Smooth muscle cell of the brain vasculature (primary cell): ENCODE data around the gene CCDC194.
A peak's percentile ranks its signal among the peaks of the same experiment; 100 is the strongest.

Experiments
- DNase-seq: peaks from one replicate; pipeline ENCODE4 v3.0.0-alpha.2; 2012; ENCODE audit warnings: low read depth, low spot score

CCDC194 gene

GRCh38 chr19:17406046-17406886 is 12.3 kb upstream of the CCDC194 start:
- peak; percentile 45 for DNase-seq

DNA sequence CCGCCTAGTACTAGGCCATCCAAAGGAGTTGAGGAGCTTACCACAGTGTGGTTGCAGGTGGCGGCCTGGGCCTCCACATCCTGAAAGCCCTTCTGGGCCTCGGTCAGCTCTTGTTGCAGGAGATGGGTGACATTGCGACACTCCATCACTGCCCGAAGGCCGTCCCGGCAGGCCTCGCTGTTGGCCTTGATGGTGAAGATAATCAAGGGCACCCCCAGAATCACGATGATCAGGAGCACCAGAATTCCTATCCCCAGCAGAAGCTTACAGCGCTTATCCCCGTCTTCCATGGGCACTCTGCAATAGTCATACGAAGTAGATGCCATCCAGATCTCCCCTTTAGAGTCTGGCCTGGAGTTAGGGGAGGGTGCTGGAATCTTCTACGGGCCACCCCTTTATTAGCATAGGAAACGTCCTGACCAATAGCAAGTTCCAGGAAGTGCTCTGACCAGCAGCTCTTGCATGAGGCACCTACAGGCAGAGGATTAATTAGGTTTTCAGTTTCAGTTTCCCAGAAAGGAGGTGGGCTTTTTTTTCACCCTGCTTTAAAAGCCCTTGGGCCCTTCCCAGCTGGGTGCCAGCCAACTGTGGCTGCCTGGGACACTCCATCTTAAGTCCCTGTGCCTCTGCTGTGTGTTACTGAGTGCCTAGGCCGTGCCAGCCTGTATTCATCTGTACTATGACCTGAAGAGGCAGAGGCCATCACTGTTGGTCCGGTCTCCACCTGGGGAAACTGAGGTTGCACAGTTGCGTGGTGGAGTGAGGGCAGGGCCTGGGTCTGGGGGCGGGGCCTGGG is 11.5 kb upstream of the CCDC194 start, which contains the start of gene BST2:
TSS of gene BST2 (minus strand) at position 381 of the 796 bp plus-strand sequence. CDS start at position 326, 55 bp downstream.
- no peak for DNase-seq

DNA sequence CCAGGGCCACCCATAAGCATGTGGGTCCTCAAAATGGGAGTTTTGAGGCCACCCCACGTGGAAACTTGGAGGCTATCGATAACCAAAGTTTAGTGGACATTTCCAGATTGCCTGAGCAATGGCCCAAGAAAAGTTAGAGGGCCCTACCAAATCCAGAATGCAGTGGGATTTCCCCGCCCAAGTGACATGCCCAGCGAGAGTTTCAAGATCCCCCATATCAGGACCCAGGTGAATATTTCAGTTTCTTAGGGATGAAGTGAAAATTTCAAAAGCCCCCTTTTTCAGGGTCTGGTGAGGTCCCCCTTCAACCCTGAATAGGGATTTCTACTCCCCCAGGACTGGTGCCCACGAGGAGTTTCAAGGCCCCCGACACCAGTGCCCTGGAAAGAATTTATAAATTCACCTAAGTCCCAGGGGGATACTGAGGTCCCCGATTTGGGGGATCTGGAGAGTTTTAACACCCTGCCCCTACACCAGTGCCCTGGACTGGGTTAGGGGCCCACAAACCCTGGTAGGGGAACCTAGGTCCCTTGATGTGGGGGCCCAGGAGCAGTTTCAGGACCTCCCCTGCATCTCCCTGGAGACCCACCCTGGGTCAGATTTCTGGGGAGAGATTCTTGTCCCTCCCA is 10.7 kb upstream of the CCDC194 start:
- no peak for DNase-seq

DNA sequence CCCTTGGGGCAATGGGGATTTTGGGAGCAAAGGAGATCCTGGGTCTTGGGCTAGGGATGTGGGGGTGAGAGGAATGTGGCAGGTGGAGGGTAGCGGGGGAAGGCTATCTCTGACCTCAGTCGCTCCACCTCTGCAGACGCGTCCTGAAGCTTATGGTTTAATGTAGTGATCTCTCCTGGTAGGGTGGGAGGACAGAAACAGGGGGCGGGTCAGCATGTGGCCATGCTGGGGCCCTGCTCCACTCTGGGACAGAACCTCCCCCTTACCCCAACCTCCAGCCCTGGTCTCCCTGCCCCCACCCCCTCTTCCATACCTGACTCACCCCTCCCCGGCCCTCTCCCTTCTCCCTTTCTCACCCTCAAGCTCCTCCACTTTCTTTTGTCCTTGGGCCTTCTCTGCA is 10.0 kb upstream of the CCDC194 start:
- DNase-seq, result no peak

DNA sequence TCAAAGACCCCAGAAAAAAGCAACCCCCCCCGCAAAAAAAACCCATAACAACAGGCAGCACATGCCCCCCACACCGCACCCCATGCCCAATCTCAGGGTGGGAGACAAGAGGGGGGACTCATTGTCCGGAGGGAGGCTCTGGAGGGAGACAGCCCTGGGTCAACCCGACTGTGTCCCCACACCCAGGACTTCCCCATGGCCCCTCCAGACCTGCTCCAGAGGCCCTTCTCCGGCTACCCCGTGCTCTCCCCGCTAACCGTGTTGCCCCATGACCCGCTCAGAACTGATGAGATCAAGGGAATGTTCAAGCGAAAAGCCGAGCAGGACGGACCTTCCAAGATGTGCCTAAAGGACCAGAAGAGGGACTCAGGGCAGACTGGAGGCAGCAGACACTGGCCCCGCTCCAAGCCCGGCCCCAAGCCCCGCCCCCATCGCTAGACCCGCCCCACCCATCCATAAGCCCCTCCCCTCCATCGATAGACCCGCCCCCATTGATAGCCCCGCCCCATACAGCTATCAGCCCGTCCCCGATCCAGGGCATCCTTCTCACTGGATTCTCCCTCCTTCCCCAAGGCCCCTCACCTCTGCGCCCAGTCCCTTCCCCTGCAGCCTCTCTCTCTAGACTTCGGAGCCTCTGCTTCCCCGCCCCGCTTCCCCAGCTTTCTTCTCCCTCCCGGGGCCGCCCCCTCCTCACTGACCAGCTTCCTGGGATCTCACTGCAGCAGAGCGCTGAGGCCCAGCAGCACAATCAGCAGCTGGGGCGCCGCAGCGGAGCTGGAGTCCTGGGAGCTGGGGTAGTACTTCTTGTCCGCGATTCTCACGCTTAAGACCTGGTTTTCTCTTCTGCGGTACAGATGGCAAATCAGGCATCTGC is 9.2 kb upstream of the CCDC194 start:
- DNase-seq, result no peak

GRCh38 chr19:17401628-17402027 is 7.6 kb upstream of the CCDC194 start:
- no peak for DNase-seq

DNA sequence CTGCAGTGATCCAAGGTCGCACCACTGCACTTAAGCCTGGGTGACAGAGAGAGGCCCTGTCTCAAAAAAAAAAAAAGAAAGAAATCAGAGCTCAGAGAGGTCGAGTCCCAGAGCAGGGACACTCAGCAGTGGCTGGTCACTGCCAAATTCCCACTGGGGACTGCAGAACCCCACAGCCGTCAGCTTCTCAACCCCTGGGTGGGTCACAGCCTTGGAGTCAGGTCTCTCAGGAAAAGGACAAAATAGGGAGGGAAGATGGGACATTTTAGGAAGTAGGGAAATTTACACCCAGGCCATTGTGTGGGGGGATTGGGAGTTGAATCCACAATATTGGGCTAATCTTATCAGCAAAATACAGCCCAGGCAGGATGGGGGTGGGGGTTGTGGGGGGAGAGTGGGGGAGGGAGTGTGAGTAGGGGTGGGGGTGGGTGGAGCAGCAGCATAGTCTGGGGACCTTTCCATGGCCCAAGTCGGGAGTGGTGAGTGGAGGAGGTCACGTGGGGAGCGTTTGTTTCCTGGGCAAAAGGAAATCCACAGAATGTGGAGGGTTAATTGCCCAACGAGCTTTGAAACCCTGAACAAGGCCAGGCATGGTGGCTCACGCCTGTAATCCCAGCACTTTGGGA is 5.0 kb upstream of the CCDC194 start:
- no peak for DNase-seq

DNA sequence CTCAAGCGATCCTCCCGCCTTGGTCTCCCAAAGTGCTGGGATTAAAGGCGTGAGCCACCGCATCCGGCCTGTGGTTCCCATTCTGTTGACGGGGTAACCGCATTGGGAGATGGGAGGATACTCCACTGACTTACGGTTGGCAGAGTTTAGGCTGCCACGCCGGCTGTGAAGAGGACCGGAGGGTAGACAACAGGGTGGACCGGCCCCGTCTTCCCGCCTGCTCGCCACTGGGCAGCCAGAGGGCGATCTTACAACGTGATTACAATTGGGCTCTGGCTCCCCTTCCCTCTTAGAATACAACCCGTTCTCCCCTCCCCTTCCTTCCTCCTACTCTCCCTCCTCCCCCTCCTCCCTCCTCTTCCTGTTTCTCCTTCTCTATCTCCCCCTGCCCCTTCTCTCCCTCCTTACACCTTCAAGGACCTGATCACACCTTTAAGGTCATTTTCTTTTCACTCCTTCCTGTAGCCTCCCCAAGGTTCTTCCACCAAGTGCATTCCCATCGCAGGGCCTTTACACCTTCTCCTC is 957 bp upstream of the CCDC194 start:
- DNase-seq, result no peak

GRCh38 chr19:17393002-17393401 is 994 bp downstream of the CCDC194 start:
- DNase-seq, result no peak

GRCh38 chr19:17391371-17392151 is 2.4 kb downstream of the CCDC194 start:
- DNase-seq, result no peak

DNA sequence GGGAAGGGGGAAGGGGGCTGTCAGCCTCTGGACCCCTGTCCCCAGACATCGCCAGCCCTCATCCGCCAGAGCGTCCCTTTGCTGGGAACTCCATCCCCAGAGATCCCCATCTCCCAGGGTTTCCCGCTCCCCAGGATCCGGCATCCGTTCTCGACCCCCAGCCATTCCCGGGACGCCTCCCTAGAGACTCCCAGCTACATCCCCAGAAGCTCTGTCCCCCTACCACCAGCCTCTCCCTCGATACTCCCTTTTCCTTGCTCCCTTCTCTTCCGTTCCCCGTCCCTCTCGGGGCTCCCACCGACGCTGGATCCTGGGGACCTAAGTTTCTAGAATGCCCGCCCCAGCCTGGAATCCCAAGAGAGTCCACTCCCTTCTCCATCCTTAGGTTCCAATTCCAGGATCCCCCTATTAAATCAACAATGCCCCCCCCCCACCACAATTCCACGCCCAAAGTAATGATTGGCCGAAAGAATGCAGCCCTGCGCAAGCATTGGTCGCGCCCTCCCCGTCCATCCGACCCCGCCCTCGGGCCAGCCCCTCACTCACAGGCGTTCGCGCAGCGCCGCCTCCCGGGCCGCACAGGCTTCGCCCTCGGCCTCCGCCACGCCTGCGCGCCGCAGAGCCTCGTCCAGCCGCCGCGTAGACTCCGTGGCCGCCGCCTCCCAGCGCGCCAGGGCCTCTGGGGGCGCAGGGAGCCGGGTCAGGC is 3.2 kb downstream of the CCDC194 start:
- peak; percentile 65 for DNase-seq

DNA sequence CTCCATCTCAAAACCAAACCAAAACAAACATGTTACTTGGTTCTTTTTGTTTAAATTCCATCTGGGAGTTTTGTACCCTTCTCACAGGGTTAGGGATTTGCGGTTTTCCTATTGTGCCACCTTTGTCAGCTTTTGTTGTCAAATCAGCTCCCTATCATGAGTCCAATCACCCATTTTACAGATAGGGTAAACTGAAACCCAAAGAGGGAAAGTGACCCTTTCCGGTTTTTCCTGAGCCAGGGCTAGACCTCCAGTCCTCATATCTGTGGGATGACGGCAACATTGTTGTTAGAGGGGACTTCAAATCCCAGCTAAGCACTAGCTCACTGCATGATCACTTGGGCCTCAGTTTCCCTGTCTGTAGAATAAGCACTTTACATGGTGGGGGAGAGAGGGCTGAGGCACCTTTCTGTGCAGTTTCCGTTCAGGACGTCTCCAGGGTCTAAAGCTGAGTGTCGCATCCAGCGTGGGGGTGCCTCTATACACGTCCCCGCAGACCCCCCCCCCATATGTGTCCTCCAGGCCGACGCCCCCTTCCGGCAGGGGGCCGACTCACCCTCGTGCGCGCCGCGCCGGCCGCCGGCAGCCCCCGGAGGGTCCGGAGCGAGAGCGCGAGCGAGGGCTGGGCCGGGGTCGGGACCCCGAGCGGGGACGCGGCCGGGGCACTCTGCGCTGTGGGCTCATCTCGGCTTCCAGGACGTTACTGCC is 3.9 kb downstream of the CCDC194 start:
- no peak for DNase-seq

DNA sequence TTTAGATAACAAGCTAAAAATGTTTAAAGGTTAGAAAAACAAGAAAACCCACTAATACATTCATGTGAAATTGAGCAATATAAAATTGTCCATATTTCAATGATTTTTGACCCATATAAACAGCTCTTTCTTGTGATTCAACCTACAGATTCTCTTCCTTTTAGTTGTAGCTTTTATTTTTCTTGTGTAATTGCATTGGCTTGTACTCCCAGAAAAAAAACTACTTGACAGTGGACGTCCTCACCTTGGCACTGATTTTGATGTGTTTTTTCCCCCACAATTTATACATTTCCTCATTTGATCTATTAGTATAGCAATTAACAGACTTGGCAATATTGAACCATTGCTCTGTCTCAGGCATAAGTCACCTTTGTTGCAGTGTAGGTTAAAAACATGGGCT is 4.7 kb downstream of the CCDC194 start:
- no peak for DNase-seq

GRCh38 chr19:17385878-17386611 is 8.0 kb downstream of the CCDC194 start:
- DNase-seq, result peak; percentile 17

DNA sequence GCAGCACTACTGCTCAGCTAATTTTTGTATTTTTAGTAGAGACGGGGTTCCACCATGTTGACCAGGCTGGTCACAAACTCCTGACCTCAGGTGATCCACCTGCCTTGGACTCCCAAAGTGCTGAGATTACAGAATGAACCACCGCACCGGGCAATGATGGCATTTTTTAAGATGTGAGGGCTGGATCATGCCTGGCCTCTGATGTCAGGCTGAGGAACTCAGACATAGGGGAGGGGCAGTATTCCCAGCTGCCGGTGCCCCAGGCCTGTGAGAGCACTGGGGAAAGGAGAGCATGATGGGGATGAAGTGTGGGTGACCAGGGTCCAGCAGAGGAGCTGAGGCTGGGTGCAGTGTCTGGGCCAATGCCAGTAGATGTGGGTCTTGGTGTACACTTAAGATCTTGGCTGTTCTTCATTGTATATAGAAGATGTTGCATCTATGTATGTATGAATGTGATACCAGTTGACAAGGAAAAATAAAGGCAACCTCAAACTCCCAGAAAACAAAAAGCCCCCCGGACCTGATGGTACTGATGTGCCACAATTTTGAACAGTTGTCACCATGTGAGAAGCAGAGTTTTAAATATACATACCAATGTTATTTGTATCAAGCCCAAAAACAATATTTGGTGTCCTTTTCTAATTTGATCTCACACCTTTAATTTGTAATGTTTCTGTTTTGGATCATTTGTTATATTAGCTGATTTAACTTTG is 13.4 kb downstream of the CCDC194 start:
- DNase-seq, result no peak

- DNase-seq, result no peak
Observed at GRCh38 chr19:17379221-17379631, 14.8 kb downstream of the CCDC194 start.

- no peak for DNase-seq
Observed at GRCh38 chr19:17378271-17378670, 15.7 kb downstream of the CCDC194 start.
